GM12872 (cell line): ENCODE data around the gene FAM120A.

ENCODE experiments used
- TF ChIP-seq, protein P1 (sequence below): IDR thresholded peaks from 3 replicates; pipeline ENCODE4 v1.5.1; 2011; ENCODE audit warnings: low read depth, mild to moderate bottlenecking, low read length, moderate library complexity; ENCODE audit not compliant: insufficient read depth

Gene FAM120A

DNA sequence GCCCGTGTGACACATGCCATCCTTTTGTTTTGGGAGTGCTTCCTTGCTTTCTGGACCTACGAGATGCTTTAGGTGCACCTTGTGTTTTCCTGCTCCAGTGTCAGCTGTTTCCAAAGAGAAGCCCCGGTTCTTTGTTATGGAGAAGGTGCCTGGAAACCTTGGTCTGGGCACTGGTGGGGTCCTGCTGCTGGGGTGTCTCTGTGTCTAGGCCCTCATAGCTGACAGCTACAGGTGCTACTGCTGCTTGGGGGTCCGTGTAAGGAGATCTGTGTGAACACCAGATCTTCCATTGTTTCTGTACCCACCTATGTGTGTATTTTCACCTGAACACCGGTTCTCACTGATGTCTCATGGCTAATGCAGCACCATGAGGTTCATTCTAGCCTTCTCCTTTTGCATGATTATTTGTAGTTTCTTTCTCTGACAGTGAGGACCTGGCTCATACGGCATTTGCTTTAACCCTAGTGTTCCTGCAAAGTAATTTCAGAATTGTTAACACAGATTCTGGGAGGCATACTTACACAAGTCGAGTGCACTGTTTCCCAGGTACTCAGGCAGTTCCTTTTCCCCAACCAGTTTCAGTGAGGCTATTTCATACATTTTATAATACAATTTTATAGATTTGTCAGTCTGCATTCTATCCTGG, 15.1 kb downstream of the FAM120A start:
- TF ChIP-seq, protein P1, sequence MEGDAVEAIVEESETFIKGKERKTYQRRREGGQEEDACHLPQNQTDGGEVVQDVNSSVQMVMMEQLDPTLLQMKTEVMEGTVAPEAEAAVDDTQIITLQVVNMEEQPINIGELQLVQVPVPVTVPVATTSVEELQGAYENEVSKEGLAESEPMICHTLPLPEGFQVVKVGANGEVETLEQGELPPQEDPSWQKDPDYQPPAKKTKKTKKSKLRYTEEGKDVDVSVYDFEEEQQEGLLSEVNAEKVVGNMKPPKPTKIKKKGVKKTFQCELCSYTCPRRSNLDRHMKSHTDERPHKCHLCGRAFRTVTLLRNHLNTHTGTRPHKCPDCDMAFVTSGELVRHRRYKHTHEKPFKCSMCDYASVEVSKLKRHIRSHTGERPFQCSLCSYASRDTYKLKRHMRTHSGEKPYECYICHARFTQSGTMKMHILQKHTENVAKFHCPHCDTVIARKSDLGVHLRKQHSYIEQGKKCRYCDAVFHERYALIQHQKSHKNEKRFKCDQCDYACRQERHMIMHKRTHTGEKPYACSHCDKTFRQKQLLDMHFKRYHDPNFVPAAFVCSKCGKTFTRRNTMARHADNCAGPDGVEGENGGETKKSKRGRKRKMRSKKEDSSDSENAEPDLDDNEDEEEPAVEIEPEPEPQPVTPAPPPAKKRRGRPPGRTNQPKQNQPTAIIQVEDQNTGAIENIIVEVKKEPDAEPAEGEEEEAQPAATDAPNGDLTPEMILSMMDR = no peak

DNA sequence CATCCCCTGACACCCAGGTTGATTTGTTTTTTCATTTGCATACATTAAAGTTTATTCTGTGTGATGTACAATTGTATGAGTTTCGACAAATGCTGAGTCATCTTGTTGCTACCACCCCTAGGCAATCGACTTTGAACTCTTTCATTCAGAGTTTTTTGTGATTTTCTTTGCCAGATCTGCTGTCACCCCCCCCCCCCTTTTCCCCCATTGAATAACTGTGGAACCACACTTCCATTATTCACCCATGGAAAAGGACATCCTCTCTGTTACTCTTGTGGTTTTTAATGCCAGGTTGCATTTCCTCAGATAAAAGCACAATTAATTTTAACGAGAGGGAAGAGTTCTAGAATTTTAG, 15.6 kb downstream of the FAM120A start:
- TF ChIP-seq, protein P1 = no peak

DNA sequence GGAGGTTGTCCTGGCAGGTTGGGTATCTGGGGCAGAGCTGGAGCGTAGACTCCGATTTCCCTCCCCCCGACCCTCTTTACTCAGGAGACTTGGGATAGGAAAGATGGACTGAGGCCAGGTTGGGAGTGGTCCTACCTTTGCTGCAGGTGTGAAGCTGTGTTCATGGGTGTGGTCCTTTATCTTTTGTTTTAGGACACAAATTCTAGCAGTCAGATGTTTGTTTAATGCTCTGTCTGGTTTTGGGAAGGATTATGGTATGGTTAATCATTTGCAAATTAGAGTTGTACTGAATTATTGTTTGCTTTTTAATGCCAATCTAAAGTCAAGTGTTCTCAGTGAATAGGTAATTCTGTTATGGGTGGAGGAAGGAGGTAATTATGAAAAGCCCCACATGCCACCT, 16.0 kb downstream of the FAM120A start:
- TF ChIP-seq, protein P1 = no peak

GRCh38 chr9:93468763-93469456, 17.4 kb downstream of the FAM120A start:
- TF ChIP-seq, protein P1 = no peak

GRCh38 chr9:93470391-93470790, 18.9 kb downstream of the FAM120A start:
- TF ChIP-seq, protein P1 = no peak

GRCh38 chr9:93471124-93471523, 19.6 kb downstream of the FAM120A start:
- TF ChIP-seq, protein P1 = no peak

DNA sequence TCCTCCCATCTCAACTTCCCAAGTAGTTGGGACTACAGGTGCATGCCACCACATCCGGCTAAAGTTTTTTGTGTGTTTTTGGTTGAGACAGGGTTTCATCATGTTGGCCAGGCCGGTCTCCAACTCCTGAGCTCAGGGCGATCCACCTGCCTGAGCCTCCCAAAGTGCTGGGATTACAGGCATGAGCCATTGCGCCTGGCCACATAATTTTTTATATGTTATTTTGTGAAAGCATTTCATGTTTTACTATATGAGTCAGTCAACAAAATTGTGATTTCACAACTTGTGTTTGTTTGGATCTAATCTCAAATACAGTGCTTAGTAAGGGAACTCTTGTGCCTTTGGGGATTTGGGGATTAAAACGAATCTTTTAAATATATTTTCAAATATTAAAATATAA, 21.9 kb downstream of the FAM120A start:
- TF ChIP-seq, protein P1 = no peak
